Mucosa of stomach (tissue), 1 donor: ENCODE measurements around the gene PABPC1L.
"Not testable (repeated sequence)": the region's sequence is repeated elsewhere in the genome, so short reads cannot be mapped to it uniquely, and the experiment has no call there.

Source experiments
- H3K27me3 ChIP-seq: one replicate; pipeline ENCODE4 v1.7.0; 2013; ENCODE audit warnings: mild to moderate bottlenecking, low read length; ENCODE audit not compliant: control insufficient read depth, insufficient read depth
- H3K36me3 ChIP-seq: one replicate; pipeline ENCODE4 v1.7.0; 2013; ENCODE audit warnings: low read length; ENCODE audit not compliant: control insufficient read depth, insufficient read depth
- H3K4me1 ChIP-seq: one replicate; pipeline ENCODE4 v1.7.0; 2013; ENCODE audit warnings: mild to moderate bottlenecking, low read length; ENCODE audit not compliant: control insufficient read depth, insufficient read depth
- H3K4me3 ChIP-seq: one replicate; pipeline ENCODE4 v1.7.0; 2013; ENCODE audit warnings: low read length
- H3K9ac ChIP-seq: one replicate; pipeline ENCODE4 v1.7.0; 2013; ENCODE audit warnings: mild to moderate bottlenecking, low read length, moderate library complexity
- H3K9me3 ChIP-seq: one replicate; pipeline ENCODE4 v1.7.0; 2013; ENCODE audit warnings: mild to moderate bottlenecking, low read length, moderate library complexity; ENCODE audit not compliant: control insufficient read depth
- donor health status: Pancreatic carcinoma.

The PABPC1L gene

DNA sequence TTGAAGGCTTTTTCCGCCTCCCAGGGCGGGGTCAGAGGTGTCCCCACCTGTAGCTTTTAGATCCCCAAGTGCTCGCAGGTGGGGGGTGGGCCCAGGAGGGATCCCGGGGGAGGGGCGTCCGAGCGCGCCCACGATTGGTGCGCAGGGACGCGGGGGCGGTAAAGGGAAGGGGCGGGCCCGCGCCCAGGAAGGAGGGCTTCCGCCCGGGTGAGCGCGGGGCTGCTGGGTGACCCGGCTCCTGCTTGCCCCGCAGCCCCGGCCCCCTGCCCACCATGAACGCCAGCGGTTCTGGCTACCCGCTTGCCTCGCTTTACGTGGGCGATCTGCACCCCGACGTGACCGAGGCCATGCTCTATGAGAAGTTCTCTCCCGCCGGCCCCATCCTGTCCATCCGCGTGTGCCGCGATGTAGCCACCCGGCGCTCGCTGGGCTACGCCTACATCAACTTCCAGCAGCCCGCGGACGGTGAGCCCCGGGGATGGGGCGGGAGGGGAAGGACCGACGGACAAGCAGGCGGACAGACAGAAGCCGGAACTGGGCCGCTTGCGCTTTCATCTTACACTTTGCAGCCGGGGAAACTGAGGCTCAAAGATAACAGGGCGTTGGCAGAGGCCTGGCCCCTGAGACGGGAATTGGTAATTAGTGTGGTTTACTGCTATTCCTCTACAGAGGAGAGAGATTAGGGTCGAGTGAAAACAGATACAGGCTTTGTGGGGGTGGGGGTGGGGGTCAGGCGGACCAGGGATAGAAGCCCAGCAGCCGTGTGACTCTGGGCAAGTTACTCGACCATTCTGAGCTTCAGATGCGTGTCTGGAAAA, at the start of gene PABPC1L:
Gene PABPC1L, plus strand, starts transcription at position 189 of the 818 bp plus-strand sequence. Its CDS starts 84 bp downstream, at position 273.
- Histone ChIP-seq H3K9ac (peak within 1 kb of the TSS; percentile 5), H3K27me3 (no peaks in the 10 kb centered on the region), H3K4me1 (peaks cover 16% of the 10 kb centered on the region), H3K36me3 (no peaks in the 10 kb centered on the region), H3K4me3 (peak within 1 kb of the TSS; percentile 41), H3K9me3 (no peaks in the 10 kb centered on the region)

DNA sequence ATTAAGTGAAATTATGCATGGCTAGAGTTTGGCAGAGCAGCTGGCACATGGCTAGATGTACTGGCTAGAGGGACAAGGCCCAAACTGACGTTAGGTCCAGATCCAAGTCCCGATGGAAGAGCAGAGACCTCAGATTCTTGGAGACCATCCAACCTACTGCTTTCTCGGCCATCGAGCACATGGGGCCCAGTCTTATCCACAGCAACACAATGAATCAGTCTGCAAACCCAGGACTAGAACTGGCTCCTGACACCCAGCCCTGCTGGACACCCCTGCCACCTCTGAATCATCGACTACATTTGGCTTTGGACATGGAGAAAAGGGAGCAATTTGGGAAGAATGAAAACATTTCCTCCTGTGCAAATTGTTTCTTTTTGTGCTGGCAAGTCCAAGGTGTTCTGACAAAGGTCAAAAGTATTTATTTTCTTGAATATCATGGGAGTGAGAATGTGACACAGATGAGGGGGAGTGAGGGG, 48.3 kb upstream of the PABPC1L start:
- Histone ChIP-seq H3K36me3 (no peaks in the 10 kb centered on the region), H3K9me3 (no peaks in the 10 kb centered on the region), H3K4me3 (no peak overlapping the region), H3K9ac (no peak overlapping the region), H3K4me1 (peaks cover 19% of the 10 kb centered on the region), H3K27me3 (no peaks in the 10 kb centered on the region)

DNA sequence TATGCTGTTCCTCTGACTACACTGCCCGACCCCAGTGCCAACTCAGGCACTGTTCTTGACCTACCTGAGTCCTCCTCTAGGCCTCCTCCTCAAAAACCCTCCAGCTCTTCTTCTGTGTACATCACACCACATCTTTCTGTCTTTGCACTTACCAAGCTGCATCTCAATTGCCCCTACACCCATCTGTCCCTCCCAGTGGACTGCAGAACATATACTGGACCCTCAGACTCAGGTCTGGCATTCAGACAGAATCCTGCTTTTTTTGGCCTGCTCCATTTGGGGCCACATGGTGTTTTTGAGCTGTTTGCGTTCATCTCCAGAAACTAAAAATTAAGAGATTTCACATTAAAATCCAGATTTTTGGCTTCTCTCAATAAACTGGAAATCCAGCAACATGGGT, 47.6 kb upstream of the PABPC1L start:
- Histone ChIP-seq H3K36me3 (no peaks in the 10 kb centered on the region), H3K4me1 (peaks cover 17% of the 10 kb centered on the region), H3K27me3 (no peaks in the 10 kb centered on the region), H3K4me3 (no peak overlapping the region), H3K9ac (no peak overlapping the region), H3K9me3 (no peaks in the 10 kb centered on the region)

DNA sequence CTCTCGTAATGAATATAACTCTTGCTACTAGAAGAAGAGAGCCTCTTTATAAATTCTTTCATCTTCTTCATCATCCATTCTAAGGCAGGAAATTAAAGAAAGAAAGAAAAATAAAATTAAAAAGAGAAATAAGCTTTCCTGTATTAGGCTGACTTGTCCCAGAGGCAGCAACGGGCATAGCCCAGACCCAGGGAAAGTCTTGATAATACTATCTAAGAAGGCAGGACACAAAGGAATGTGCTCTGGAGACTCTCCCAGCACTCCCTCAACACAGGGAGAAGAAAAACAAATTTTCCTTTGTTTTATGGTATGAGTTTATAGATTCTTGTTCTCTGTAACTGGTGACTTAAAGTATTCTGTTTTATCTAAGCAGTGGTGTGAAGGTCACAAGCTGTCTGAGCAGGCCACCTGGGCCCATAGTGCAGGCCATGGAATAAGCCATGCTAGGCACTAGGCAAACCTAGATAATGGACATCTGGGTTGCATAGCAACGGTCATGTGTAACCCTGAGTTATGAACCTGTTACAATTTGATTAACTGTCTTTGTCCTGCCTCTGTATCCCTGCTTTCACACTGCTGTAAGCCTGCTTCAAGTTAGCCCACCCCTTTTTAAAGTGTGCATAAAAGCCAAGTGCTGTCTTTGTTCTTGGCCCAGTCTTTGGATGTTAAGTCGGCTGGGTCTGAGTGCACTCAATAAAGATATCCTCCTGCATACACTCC, 46.3 kb upstream of the PABPC1L start:
- not testable (repeated sequence) for H3K27me3 ChIP-seq, H3K9ac ChIP-seq, H3K36me3 ChIP-seq, H3K4me3 ChIP-seq, H3K9me3 ChIP-seq
- H3K4me1 ChIP-seq, result peaks cover 18% of the 10 kb centered on the region

DNA sequence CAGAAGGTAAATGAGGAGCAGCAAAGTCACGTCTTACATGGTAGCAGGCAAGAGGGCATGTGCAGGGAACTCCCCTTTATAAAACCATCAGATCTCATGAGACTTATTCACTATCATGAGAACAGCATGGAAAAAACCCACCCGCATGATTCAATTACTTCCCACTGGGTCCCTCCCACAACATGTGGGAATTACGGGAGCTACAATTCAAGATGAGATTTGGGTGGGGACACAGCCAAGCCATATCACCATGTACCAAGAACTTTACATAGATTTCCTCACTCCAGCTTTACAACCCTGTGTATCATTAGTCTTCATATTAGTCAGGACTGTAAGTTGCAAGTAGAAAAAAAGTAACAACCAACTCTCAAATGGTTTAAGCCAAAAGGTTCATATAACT, 45.4 kb upstream of the PABPC1L start:
- H3K9ac ChIP-seq, H3K4me3 ChIP-seq, H3K9me3 ChIP-seq, H3K27me3 ChIP-seq, H3K36me3 ChIP-seq: not testable (repeated sequence)
- H3K4me1 ChIP-seq, result peaks cover 13% of the 10 kb centered on the region

DNA sequence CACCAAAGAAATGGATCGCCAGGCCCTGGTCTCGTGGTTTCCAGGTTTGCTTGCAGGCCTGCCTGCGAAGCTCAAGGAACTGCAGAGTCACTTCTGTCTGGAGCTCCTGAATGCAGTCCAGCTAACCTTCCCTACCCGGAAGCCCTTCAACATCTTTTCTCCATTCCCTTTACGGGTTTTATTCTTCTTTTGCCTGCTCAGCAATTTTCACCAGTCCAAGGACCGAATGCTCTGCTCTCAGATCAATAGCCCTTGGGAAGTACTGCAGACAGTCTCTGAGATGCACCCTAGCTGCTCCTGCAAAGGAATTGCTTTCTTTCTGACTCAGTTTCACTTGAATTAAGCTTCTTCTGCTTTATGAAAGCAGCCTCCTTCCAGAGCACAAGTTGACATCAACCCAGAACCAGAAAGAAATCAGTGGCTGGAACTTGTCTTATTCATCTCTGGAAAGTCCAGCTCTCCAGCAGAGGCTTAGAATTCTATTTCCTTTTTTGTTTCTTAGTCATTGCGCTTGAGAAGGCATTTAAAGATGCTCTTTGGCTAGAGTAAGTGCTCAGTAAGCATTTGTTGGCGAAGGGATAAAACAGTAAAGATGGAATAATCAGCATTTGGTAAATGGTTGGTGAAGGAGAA, 43.0 kb upstream of the PABPC1L start:
- Histone ChIP-seq H3K4me3 (no peak overlapping the region), H3K4me1 (peaks cover 6% of the 10 kb centered on the region), H3K9ac (no peak overlapping the region), H3K9me3 (no peaks in the 10 kb centered on the region), H3K27me3 (no peaks in the 10 kb centered on the region), H3K36me3 (no peaks in the 10 kb centered on the region)

DNA sequence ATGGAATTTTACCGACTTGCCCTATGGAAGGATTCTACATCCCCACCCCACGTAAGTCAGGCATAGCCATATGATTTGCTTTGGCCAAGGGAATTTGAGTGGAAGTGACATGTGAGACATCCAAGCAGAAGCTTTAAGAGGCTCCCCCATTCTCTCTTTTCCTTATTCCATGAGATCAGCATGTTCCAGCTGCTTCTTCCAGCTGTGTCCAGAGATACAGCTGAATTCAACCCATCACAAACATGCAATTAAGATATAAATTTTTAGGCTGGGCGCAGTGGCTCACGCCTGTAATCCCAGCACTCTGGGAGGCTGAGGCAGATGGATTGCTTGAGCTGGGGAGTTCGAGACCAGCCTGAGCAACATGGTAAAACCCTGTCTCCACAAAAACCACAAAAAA, 40.4 kb upstream of the PABPC1L start:
- Histone ChIP-seq H3K4me1 (peaks cover 6% of the 10 kb centered on the region), H3K4me3 (no peak overlapping the region), H3K9me3 (no peaks in the 10 kb centered on the region), H3K27me3 (no peaks in the 10 kb centered on the region), H3K36me3 (no peaks in the 10 kb centered on the region), H3K9ac (no peak overlapping the region)

DNA sequence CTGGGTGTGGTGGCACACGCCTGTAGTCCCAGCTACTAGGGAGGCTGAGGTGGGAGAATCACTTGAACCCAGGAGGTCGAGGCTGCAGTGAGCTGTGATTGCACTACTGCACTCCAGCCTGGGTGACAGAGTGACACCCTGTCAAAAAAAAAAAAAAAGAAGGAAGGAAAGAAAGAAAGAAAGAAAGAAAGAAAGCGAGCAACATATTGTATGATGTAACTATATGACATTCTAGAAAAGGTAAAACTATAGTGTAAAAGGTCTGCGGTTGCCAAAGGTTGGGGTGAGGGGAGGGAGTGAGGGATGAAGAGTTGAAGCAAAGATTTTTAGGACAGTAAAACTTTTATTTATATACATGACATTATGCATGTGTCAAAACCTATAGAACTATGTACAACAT, 27.5 kb upstream of the PABPC1L start:
- H3K9ac ChIP-seq, H3K36me3 ChIP-seq, H3K9me3 ChIP-seq, H3K27me3 ChIP-seq, H3K4me3 ChIP-seq, H3K4me1 ChIP-seq: not testable (repeated sequence)

DNA sequence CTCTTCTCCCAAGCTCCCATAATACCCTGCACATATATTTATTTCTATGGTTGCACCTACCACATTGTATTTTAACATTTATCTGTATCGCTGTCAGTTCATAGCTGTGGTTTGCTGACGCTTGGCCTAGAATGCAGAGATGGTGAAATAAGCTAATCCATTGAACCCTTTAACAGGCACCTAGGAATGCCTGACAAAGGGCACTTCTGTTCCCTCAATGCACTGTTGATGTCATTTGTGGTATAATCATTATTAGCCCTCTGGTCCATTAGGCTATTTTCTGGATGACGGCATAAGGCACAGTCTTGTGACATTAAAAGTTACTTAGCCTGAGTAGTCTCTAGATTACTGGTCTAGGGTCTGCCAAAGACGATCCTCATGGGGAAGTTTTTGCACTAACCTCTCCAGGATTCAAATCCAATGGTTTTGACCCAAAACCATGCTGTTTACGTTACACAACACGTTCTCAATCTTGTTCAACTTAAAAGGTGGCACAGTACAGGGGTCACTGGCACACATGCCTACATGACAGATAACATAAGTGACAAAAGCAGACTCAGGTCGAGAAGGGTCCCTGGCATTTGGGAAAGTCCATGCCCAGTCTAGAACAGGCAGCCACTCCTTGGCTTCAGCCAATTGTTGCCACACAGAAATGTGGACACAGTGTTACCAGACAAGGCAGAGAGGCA, 26.5 kb upstream of the PABPC1L start:
- Histone ChIP-seq H3K4me3 (no peak overlapping the region), H3K27me3 (no peaks in the 10 kb centered on the region), H3K36me3 (no peaks in the 10 kb centered on the region), H3K4me1 (peaks cover 6% of the 10 kb centered on the region), H3K9ac (no peak overlapping the region), H3K9me3 (no peaks in the 10 kb centered on the region)

DNA sequence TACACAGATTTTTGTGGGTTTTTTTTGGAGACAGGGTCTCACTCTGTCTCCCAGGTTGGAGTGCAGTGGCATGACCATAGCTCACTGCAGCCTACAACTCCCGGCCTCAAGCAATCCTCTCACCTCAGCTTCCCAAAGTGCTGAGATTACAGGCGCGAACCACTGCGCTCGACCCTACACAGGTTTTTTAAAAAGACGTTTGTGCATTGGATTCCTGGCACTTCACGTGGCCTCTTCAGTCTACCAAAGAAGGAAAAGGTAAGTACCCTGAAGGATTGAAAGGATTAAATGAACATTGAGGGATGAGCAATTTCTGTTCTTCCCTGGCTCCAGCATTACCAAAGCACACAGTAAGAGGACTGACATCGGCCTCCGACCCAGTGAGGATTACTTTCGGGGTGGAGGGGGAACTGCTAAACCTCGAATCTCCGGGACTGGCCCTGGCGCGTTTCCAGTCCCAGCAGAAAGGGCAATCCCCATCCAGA, 24.9 kb upstream of the PABPC1L start:
- no peaks in the 10 kb centered on the region for H3K27me3 ChIP-seq
- H3K36me3 ChIP-seq, result no peaks in the 10 kb centered on the region
- H3K9me3 ChIP-seq, result no peaks in the 10 kb centered on the region
- H3K9ac ChIP-seq, result peak overlapping the region; percentile 91
- peaks cover 6% of the 10 kb centered on the region for H3K4me1 ChIP-seq
- H3K4me3 ChIP-seq, result peak overlapping the region; percentile 2

DNA sequence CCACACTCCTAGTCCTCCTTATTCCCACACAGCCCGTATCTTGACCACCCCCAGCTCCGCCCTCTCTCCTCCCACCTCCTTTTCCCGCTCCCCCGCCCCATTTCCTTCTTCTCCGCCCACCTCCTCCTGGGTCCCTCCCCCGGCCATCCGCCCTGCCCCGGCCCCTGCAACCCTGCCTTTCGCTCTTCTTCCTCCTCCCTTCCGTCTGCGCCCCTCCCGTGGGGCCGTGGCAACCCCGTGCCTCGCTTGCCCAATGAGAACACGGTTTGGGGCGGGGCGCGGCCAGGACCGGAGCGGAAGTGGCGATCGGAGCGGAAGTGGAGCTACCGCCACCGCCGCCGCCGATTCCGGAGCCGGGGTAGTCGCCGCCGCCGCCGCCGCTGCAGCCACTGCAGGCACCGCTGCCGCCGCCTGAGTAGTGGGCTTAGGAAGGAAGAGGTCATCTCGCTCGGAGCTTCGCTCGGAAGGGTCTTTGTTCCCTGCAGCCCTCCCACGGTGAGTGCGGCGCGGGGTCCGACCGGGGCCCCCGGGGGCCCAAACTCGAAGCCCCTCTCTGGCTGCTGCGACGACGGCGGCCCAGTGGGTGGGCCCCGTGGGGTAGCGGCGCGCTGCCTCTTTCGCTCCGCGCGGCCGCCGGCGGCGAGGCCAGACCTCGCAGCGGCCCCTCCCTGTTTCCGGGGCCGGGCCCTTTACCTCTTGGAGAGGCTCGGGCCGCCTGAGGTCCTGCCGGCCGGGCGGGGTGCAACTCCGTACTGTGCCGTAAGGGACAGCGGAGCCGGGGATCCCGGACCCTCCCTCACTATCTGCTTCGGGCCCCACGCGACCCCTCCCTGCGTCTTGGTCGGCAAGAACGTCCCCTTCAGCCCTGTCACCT, 24.2 kb upstream of the PABPC1L start, which contains the start of gene YWHAB:
Gene YWHAB, plus strand, starts transcription at position 314 of the 874 bp plus-strand sequence. CDS start 15,829 bp downstream, outside the sequence.
- H3K27me3 ChIP-seq, result no peaks in the 10 kb centered on the region
- H3K9ac ChIP-seq, result peak within 1 kb of the TSS; percentile 91
- no peaks in the 10 kb centered on the region for H3K9me3 ChIP-seq
- H3K4me1 ChIP-seq, result peaks cover 6% of the 10 kb centered on the region
- H3K36me3 ChIP-seq, result no peaks in the 10 kb centered on the region
- H3K4me3 ChIP-seq, result peak within 1 kb of the TSS; percentile 73
